AG04450 (cell line): Measurements from ENCODE around the gene PHYH. TPM values are rescaled to one million over a fixed set of nuclear protein-coding genes. Genes with fewer than 3 reads are reported as not detected.
"Not testable (repeated sequence)": the region's sequence is repeated elsewhere in the genome, so short reads cannot be mapped to it uniquely, and the experiment has no call there.

Experiments
- CTCF ChIA-PET: fragments of 300-600, 350-600 bp; formaldehyde crosslinking; extraction: SDS; loops from one replicate; lab custom pipeline; 2022; ENCODE audit warnings: antibody characterized with exemption, inconsistent platforms; lab: Charles Lee
- POLR2A ChIA-PET: fragments of 350-600 bp; formaldehyde crosslinking; extraction: SDS; loops from one replicate; lab custom pipeline; 2021; ENCODE audit warnings: antibody characterized with exemption, inconsistent platforms; lab: Yijun Ruan, JAX
- DNase-seq: peaks from one replicate; pipeline ENCODE4 v3.0.0-alpha.2; 2011; ENCODE audit warnings: low read depth, low spot score
- H3K27ac ChIP-seq: one replicate; pipeline ENCODE4 v1.5.1; 2012; ENCODE audit warnings: low read depth, low read length, control low read depth
- H3K27me3 ChIP-seq: one replicate; pipeline ENCODE4 v1.6.0; 2012; ENCODE audit warnings: low read length; ENCODE audit not compliant: control insufficient read depth, insufficient read depth
- H3K4me3 ChIP-seq: 2 replicates; pipeline ENCODE4 v1.5.1; 2011; ENCODE audit warnings: mild to moderate bottlenecking, low read depth, low read length, control low read depth
- H3K9me3 ChIP-seq: 2 replicates; pipeline ENCODE4 v1.5.1; 2012; ENCODE audit warnings: low read length; ENCODE audit not compliant: control insufficient read depth, insufficient read depth
- polyA plus RNA-seq: library from polyadenylated mRNA; depleted of rRNA; stranded (reverse); fragments of >200 nt; gene quantifications from 2 replicates; pipeline ENCODE4 v1.2.3, GENCODE V29; 2011
- TF ChIP-seq, protein P1 (sequence below): IDR thresholded peaks from 2 replicates; pipeline ENCODE4 v1.5.1; 2011; ENCODE audit warnings: low read depth, low read length, control low read depth, inconsistent platforms

Gene PHYH
- polyA plus RNA-seq, 1 experiment, result 16.7 TPM

DNA sequence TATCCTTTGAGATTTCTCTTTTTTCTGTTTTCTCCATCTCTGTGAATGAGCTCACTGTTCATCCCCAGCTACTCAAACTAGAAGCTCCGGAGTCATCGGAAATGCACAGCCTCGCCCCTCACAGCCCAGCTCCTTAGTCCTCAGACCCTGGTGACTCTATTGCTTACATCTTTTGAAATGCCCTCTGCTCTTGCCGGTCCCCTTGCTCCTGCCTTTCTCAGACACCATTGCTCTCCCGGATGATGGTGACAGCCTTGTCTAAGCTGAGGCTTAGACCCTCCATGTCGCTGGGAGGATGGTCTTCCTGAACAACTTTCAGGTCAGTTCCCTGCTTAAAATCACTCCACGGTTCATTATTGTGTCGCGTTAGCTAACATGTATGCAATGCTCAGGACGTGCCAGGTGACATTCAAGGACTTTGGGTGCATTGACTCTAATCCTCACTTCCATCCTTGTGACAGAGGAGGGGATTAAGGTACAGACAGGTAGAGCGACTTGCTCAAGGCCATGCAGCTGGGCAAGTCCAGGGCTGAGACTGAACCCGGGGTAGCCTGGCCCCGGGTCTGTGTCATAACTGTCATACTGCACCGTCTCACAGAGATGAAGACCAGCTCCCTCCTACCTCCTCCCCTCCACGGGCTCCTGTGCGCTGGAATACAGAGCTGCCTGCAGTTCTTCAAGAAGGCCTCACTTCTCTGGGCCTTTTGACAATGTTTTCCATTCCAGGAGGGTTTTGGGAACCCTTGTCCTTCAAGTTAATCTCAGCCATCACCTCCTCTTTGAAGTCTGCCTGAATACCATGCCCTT is 61.4 kb downstream of the PHYH start:
- ChIA-PET POLR2A (no interaction called here), CTCF (no interaction called here)
- DNase-seq, result no peak
- Histone ChIP-seq H3K27ac (no peak overlapping the region), H3K27me3 (peaks cover 5% of the 10 kb centered on the region), H3K9me3 (no peaks in the 10 kb centered on the region), H3K4me3 (no peak overlapping the region)
- TF ChIP-seq, protein P1, sequence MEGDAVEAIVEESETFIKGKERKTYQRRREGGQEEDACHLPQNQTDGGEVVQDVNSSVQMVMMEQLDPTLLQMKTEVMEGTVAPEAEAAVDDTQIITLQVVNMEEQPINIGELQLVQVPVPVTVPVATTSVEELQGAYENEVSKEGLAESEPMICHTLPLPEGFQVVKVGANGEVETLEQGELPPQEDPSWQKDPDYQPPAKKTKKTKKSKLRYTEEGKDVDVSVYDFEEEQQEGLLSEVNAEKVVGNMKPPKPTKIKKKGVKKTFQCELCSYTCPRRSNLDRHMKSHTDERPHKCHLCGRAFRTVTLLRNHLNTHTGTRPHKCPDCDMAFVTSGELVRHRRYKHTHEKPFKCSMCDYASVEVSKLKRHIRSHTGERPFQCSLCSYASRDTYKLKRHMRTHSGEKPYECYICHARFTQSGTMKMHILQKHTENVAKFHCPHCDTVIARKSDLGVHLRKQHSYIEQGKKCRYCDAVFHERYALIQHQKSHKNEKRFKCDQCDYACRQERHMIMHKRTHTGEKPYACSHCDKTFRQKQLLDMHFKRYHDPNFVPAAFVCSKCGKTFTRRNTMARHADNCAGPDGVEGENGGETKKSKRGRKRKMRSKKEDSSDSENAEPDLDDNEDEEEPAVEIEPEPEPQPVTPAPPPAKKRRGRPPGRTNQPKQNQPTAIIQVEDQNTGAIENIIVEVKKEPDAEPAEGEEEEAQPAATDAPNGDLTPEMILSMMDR, result no peak

DNA sequence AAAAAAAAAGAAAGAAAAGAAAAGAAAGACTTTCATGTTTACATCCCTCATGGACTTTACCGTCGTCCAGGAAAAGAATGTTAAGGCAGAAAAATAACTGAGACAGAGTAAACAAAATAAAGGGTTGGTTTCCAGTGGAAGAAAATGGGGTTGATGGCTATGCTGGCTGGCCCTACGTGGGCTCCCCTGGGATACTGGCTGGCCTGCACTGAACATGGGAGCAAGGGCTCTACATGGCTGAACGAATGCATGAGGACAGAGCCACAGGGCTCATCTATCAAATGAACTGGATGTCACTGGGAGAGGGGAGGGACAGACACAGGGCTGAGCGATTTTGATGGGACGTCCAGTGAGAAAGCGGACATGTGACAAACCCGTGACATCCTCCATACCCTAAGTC is 63.2 kb downstream of the PHYH start:
- TF ChIP-seq, protein P1, result no peak
- CTCF ChIA-PET, result interaction anchor here (0.7 kb wide), 1 partner anchor 29 kb away, joined by 4 read pairs; no protein-coding TSS in a partner anchor

DNA sequence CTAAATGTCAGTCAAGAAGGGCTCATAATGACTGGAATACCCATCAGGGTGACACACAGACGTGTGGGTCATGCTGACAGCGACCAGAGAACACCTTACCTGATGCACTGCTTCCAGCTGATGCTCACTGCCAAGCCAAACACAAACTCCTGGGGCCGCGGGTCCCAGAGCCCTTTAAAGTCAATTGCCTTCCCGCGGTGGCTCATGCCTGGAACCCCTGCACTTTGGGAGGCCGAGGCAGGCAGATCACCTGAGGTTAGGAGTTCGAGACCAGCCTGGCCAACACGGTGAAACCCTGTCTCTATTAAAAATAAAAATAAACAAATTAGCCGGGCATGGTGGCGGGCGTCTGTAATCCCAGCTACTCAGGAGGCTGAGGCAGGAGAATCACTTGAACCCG is 65.1 kb downstream of the PHYH start:
- H3K4me3 ChIP-seq, DNase-seq, H3K27ac ChIP-seq, POLR2A ChIA-PET, CTCF ChIA-PET, H3K9me3 ChIP-seq: not testable (repeated sequence)
- H3K27me3 ChIP-seq, result peaks cover 15% of the 10 kb centered on the region

More for the DNA sequence above, 63.2 kb downstream of the PHYH start:
- DNase-seq, result no peak
- POLR2A ChIA-PET, result interaction anchor here (0.7 kb wide), 1 partner anchor 986 kb away, joined by 3 read pairs; no protein-coding TSS in a partner anchor
- Histone ChIP-seq H3K27me3 (peaks cover 15% of the 10 kb centered on the region), H3K27ac (no peak overlapping the region), H3K9me3 (no peaks in the 10 kb centered on the region), H3K4me3 (no peak overlapping the region)

DNA sequence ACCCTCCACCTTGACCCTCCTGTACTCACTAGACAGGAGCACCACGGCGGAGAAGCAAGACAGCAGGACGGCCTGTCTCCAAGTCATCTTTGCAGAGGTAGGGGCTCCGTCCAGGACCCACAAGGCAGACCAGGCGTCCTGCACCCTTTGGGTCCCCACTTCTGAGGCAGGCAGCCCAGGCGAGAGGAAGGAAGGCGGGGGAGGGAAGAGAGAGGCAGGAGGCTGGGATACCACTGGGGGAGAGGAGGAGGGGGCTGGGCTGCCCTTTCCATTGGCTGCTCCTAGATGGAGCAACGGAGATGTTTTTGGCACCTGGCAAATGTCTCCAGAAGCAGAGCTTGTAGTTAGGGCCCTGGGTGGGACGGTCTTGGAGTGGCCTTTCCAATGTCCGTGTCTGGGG is 65.7 kb downstream of the PHYH start, which contains the start of gene UCMA:
TSS of gene UCMA (minus strand) at position 203 of the 400 bp plus-strand sequence. CDS start at position 87, 116 bp downstream.
- peaks cover 15% of the 10 kb centered on the region for H3K27me3 ChIP-seq
- no peak within 1 kb of the TSS for H3K27ac ChIP-seq
- ChIA-PET CTCF (no interaction called here), POLR2A (no interaction called here)
- no peak within 1 kb of the TSS for H3K4me3 ChIP-seq
- TF ChIP-seq, protein P1, result no peak
- DNase-seq, result no peak
- no peaks in the 10 kb centered on the region for H3K9me3 ChIP-seq

DNA sequence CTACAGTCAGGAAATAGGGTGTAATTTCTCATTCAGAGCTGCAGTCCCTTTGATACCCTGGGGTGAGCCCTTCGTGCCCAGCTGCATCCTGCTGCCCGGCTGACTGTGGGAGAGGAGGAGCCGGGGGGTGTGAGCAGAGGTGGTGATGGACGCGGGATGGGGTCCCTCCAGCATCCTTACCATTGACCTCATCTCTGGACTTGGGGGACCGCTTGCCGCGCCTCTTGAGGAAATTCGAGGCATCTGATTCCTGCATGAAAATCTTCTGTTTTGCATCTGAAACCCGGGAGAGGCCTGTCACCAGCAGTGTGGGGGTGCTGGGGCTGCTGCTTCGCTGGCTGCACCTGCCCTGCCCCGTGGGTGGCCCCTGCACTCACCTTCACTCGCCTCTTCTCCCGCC is 66.5 kb downstream of the PHYH start:
- Histone ChIP-seq H3K27ac (no peak overlapping the region), H3K4me3 (no peak overlapping the region), H3K9me3 (no peaks in the 10 kb centered on the region), H3K27me3 (peaks cover 15% of the 10 kb centered on the region)
- ChIA-PET POLR2A (no interaction called here), CTCF (no interaction called here)
- DNase-seq, result no peak
- TF ChIP-seq, protein P1, result no peak
